ENCODE data around the gene SFTPD.

GRCh38 chr10:79979976-79980687, 31.2 kb upstream of the SFTPD start:
- TF ChIP-seq CTCF (conservative IDR thresholded peaks at IDR 0.05; ENCODE audit: low read depth, low read length) (no peak), EZH2 (IDR thresholded peaks at IDR 0.05; ENCODE audit: borderline replicate concordance, low read depth, low read length, poor library complexity, severe bottlenecking) (no peak)

Measured in A673 (cell line).